Bronchial epithelial cell (primary cell): ENCODE data around the gene RESP18. TPM values are rescaled to one million over a fixed set of nuclear protein-coding genes. Genes with fewer than 3 reads are reported as not detected.

Experiments
- DNase-seq: peaks from one replicate; pipeline ENCODE4 v3.0.0-alpha.2; 2010; ENCODE audit warnings: low read depth
- FAIRE-seq: peaks from 2 replicates; lab custom pipeline; 2011; peaks lifted over from hg19 to GRCh38; lab: Jason Lieb, UNC
- H3K27me3 ChIP-seq: 2 replicates; pipeline ENCODE4 v1.5.1; 2011; ENCODE audit warnings: low read length; ENCODE audit not compliant: control insufficient read depth, insufficient read depth
- H3K36me3 ChIP-seq: 2 replicates; pipeline ENCODE4 v1.5.1; 2011; ENCODE audit warnings: low read length; ENCODE audit not compliant: control insufficient read depth, insufficient read depth
- H3K4me3 ChIP-seq: 2 replicates; pipeline ENCODE4 v1.5.1; 2011; ENCODE audit warnings: mild to moderate bottlenecking, low read depth, low read length, control low read depth
- total RNA-seq: library from RNA; depleted of rRNA; stranded (reverse); fragments of >200 nt; gene quantifications from 2 replicates; pipeline ENCODE4 v1.2.1, GENCODE V29; 2014
- TF ChIP-seq, protein P1 (sequence below): IDR thresholded peaks from 2 replicates; pipeline ENCODE4 v1.5.1; 2011; ENCODE audit warnings: mild to moderate bottlenecking, moderate library complexity, low read length, control low read depth, inconsistent platforms; ENCODE audit not compliant: insufficient read depth, severe bottlenecking

RESP18 gene
- total RNA-seq, 1 donor from 2014 or later = not detected

DNA sequence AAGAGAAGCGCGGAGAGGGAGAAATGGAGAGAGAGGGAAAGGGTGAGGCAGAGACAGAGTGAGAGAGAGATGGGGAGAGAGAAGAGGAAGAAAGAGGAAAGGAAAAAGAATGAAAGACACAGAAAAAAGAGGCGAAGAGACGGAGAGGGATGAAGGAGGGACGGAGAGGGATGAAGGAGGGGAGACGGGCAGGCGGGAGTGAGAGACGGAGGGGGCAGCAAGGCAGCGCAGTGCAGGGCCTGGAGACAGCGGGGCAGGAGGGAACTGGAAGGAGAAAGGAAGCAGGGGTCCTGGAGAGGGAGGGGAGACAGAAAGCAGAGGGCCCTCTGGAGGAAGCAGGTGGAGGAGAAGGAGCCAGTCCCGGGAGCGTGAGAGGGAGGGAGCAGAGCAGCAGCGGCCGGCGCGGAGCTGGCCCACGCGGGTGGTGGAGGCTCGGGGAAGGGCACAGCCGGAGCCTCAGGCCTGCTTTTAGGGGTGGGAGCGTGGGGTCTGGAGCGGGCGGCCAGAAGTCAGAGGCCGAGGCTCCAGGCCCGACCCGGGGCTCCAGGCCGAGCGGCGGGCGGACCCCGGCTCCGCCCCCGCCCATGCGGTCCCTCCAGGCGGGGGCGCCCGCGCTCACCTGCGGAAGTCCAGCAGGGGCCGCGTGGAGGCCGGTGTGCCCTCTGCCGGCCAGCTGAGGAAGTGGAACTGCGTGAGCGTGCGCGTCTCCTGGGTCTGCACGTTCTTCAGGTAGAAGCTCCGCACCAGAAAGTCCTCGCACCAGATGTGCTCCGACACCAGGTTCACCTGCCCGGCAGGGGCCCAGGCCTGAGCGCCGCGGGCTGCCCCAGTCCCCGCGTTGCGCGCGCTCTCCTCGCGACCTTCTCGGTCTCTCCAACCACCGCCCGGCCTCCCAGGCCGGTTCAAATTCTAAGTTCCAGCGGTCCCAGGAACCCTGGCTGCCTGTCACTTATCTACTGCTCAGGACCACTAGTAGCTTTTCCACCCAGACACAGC lies 37.9 kb downstream of the RESP18 start:
- no peak for FAIRE-seq
- DNase-seq = peak; percentile 77
- peaks cover 4% of the 10 kb centered on the region for H3K27me3 ChIP-seq
- TF ChIP-seq, protein P1, sequence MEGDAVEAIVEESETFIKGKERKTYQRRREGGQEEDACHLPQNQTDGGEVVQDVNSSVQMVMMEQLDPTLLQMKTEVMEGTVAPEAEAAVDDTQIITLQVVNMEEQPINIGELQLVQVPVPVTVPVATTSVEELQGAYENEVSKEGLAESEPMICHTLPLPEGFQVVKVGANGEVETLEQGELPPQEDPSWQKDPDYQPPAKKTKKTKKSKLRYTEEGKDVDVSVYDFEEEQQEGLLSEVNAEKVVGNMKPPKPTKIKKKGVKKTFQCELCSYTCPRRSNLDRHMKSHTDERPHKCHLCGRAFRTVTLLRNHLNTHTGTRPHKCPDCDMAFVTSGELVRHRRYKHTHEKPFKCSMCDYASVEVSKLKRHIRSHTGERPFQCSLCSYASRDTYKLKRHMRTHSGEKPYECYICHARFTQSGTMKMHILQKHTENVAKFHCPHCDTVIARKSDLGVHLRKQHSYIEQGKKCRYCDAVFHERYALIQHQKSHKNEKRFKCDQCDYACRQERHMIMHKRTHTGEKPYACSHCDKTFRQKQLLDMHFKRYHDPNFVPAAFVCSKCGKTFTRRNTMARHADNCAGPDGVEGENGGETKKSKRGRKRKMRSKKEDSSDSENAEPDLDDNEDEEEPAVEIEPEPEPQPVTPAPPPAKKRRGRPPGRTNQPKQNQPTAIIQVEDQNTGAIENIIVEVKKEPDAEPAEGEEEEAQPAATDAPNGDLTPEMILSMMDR = peak; percentile 96
- peak overlapping the region; percentile 59 for H3K4me3 ChIP-seq
- H3K36me3 ChIP-seq = no peaks in the 10 kb centered on the region

DNA sequence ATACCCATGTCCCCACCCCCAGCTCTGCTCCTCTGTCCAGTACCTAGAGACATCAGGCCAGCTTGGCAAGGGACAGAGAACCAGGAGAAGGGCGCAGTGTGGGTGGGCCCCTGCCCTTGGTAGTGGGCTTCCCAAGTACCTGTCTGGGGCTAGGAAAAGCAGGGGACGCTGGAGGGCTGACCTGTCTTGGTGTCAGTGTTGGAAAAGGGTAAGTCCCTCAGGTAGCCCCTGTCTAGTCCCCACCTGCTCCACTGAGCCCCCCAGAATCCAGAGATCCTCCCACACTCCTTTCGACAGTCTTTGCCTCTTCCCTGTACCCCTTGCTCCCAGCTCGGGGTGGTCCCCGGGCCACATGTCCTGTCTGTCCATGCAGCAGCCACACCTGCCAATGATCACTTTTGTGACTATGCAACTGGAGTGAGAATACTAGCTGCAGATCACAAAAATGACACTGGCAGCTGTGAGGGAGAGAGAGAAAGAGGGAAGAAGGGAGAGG lies 38.8 kb downstream of the RESP18 start:
- Histone ChIP-seq H3K36me3 (no peaks in the 10 kb centered on the region), H3K27me3 (no peaks in the 10 kb centered on the region), H3K4me3 (no peak overlapping the region)
- FAIRE-seq (no peak), DNase-seq (no peak)
- TF ChIP-seq, protein P1 = no peak

DNA sequence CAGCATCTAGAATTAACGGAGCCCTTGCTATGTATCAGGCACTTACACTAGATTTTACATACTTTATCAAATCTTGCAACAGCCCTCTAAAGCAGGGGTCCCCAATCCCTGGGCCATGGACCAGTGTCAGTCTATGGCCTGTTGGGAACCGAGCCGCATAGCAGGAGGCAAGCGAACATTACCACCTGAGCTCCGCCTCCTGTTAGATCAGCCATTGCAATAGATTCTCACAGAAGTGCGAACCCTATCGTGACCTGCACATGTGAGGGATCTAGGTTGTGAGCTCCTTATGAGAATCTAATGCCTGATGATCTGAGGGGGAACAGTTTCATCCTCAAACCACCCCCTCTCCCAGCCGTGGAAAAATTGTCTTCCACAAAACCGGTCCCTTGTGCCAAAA lies 39.9 kb downstream of the RESP18 start:
- no peaks in the 10 kb centered on the region for H3K27me3 ChIP-seq
- no peaks in the 10 kb centered on the region for H3K36me3 ChIP-seq
- DNase-seq = no peak
- H3K4me3 ChIP-seq = no peak overlapping the region
- no peak for FAIRE-seq
- TF ChIP-seq, protein P1 = no peak

DNA sequence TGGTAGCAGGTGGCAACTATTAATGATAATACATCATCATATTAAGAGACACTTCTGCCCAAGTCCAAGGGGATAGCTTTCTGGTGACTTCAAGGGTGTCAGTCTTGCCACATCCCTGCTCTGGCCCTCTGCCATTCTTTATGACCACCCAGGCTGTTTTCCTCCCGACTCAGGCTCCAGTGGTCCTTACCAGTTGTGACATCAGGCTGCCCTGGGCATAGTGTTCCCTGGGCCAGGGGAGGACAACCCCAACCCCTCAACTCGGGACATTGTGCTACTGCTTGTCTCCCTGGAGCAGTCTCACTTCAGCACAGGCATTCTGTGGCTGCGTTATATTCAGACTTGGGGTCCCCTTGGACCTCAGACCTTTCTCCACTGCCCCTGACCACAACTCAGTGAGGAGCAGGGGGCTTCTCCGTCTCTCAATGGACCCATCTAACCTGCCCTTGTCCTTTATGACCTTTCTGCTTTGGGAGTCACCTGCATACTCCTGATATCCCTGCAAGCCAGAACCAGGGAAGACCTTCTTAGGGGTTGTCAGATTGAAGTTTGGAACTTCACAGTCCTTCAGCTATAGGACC lies 40.5 kb downstream of the RESP18 start:
- Histone ChIP-seq H3K27me3 (no peaks in the 10 kb centered on the region), H3K4me3 (no peak overlapping the region), H3K36me3 (no peaks in the 10 kb centered on the region)
- TF ChIP-seq, protein P1 = no peak
- FAIRE-seq = no peak
- DNase-seq = no peak

DNA sequence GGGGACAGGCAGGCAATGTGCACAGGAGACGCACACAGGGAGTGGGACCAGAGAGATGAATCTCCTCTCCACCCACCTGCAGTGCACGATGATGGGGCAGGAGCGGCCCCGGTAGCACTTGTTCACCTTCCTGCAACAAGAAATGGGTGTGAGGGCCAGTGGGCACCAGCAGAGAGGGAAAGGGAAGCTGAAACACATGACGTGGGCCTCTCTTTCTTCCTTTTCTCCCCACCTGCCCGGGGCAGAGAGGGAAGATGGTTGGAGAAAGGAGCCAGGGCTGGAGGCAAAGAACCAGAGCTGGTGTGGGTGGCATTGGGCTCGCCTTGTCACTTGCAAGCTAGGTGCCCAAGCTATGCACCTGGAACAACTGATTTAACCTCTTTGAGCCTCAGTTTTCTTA lies 41.1 kb downstream of the RESP18 start:
- Histone ChIP-seq H3K36me3 (no peaks in the 10 kb centered on the region), H3K4me3 (no peak overlapping the region), H3K27me3 (no peaks in the 10 kb centered on the region)
- TF ChIP-seq, protein P1 = no peak
- DNase-seq (no peak), FAIRE-seq (no peak)
